Activated CD4-positive, CD25-positive, alpha-beta regulatory T cell treated with anti-CD3 and anti-CD28 coated beads, Interleukin-2, amount 50 U/mL, for 24 hours (primary cell): Measurements from ENCODE around the gene CALCB.

Source experiments
- ATAC-seq, 2 donors: fragments of 150-1000 bp; cut with Tn5 transposase; one replicate each; pipeline ENCODE4 v1.10.0; 2021; ENCODE audit warnings: mild to moderate bottlenecking in 1 of 2, moderate library complexity in 1 of 2

CALCB gene

DNA sequence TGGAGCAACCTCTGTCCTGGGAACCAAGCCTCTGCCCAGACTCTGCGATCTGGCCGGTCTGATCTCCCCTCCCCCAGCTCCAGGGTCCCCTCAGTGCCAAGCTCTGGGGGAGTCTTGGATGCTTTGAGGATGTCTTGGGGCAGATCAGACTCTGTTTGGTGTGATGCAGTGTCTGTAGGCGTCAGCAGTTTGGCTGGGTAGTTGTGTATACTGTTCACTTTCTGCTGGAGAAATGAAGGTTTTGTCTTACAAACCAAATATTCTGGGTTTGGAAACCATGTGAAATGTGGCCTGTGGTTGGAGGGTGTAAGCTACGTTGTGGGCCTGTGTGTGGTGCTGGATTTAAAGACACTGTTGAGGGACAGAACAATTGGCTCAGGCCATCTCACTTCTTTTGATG is 46.0 kb downstream of the CALCB start:
- no peak for ATAC-seq

DNA sequence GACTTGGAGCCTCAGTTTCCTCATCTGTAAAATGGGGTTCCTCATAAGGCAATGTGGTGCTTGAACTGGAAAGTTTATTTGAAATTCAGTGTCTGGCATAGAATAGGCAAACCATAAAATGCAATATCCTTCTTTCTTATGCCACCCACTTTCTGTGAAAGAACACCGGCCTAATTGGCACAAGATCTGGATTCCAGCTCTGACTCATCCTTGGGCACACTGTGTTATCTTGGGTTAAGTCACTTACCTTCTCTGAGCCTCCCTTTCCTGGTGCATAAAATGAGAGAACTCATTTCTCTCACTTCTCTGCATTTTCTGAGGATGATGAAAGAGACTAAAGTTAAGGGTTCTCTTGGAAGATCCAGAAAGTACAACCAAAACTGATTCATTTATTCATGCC is 46.4 kb downstream of the CALCB start:
- ATAC-seq, result no peak

DNA sequence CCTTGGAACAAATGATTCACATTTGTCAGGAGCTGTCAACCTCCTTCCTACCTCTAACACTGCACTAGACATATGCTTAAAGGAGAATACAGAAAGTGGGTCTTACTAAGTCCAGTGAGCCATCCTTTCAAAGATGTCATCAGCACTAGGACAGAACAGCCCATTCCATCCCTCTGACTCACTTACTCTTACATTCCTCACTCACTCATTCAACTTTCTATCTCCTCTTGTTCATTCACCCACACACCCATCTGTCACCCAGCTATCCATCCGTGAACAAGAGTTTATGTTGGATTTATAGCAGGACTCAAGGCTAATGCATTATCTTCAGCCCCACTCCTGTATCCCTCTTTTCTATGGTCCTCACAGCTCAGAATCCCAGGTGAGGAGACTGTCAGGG is 50.5 kb downstream of the CALCB start:
- ATAC-seq, result no peak

DNA sequence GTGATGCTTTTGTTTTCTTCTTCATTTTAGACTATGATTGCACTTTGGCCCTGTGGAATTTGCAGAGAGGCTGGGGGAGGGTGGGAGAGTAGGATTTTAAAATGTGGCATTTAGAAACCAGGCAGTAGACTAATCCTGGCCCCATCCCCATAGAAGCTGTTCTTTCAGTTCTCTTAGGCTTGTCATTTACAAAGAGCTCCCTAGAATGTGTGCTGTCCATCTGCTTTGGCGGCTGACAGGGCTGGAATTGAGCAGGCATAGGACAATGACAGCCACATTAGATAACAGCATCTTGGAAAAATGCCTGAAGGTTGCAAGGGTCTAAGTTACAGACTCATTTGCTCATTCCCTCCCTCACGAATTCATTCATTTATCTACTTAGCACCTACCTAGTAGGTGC is 51.1 kb downstream of the CALCB start:
- ATAC-seq, result no peak

DNA sequence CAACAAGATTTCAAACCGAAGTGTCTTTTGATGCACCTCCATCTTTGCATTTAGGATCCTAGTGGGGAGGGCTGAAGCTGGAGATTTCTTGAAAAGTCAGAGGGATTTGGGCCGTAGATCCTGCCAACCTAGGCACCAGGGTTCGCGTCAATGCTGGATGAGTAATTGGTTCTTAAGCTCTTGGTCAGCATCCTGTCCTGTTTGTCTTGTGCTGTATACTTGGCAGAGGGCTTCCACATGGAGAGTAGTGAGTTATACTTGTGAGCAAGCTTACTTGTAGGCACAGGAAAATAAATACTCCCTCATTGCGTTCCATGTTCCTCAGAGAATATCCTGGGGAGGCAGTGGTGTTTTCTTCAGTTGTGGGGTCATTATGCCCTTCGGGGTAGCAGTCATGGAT is 53.9 kb downstream of the CALCB start:
- no peak for ATAC-seq
